ENCODE data around the gene C14orf93. TPM values are rescaled to one million over a fixed set of nuclear protein-coding genes. Genes with fewer than 3 reads are reported as not detected.

C14orf93 gene
- total RNA-seq, 1 experiment from 2014 or later = 8.2 TPM

DNA sequence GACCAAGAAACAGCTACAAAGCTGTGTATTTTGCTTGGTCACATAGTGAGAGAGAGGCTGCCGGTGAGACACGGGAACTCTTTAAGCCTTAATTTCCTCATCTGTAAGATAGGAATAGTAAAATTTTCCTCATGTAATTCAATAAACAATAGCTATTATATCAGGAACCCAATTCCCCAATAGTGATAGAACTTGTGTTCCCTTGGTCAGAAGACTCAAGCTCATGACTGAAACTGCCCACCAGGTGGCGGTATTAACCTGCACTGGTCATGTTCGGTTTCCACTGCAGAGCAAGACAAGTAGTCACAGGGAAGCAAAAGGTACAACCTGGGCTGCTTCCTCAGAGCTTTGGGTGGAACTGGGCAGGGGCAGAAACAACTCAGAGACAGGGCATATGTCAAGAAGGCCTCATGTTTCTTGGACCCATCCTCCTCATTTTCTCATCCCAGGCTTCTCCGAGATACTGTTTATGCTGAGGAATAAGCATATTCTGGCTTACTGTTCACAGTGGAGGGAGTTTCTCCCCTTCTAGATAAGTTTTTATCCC lies 23.4 kb downstream of the C14orf93 start:
- Mint-ChIP-seq H3K4me3 (no peak overlapping the region), H3K9me3 (peaks cover 0 to 12% of the 10 kb centered on the region in 2 experiments; a peak in 2 of 5 replicates), H3K27me3 (ENCODE audit: low read depth) (no peaks in the 10 kb centered on the region; the same call in 1 of the 2 replicates), H3K36me3 (ENCODE audit: insufficient read depth in 1 of 3, low read depth in 3 of 3) (peaks cover 5 to 24% (median 10%) of the 10 kb centered on the region in 3 experiments; a peak in 6 of 7 replicates), H3K27ac (no peak overlapping the region), H3K4me1 (no peaks in the 10 kb centered on the region; a peak in 1 of 4 replicates)
- peak; percentile 85 for DNase-seq
- Histone ChIP-seq H2BK120ac (ENCODE audit: low read depth, low read length, poor library complexity, severe bottlenecking) (no peak overlapping the region), H3K27ac (ENCODE audit: insufficient read length, low read depth, low read length) (no peak overlapping the region), H3K9ac (ENCODE audit: extremely low read depth, insufficient read length, low read length) (no peak overlapping the region), H2BK15ac (ENCODE audit: low read depth, low read length) (no peak overlapping the region), H3T11ph (ENCODE audit: low read length) (no peak overlapping the region), H3K23me2 (ENCODE audit: insufficient read length, low read depth, low read length, poor library complexity, severe bottlenecking) (peaks cover 7% of the 10 kb centered on the region), H4K20me1 (ENCODE audit: control insufficient read depth, insufficient read depth, insufficient read length) (peaks cover 3% of the 10 kb centered on the region), H3K4me2 (ENCODE audit: insufficient read depth, insufficient read length, low read length) (no peak overlapping the region), H3K27me3 (ENCODE audit: insufficient read depth, low read length) (no peaks in the 10 kb centered on the region), H3K14ac (ENCODE audit: insufficient read depth, low read length) (no peak overlapping the region), H2BK20ac (ENCODE audit: low read depth, low read length, poor library complexity, severe bottlenecking) (no peak overlapping the region), H2AK5ac (ENCODE audit: insufficient read length, low read length) (no peak overlapping the region), H2BK12ac (ENCODE audit: insufficient read length, low read depth, low read length) (no peak overlapping the region), H4K8ac (replicated peaks; ENCODE audit: insufficient read length, low read depth, low read length) (no peak overlapping the region), H3K56ac (ENCODE audit: insufficient read length, low read depth, low read length) (no peak overlapping the region), H3K4ac (ENCODE audit: low read depth, low read length) (no peak overlapping the region), H3K4me1 (ENCODE audit: insufficient read depth, low read length) (no peaks in the 10 kb centered on the region; the same call in 1 of the 2 replicates), H3K18ac (ENCODE audit: insufficient read length, low read depth, low read length) (no peak overlapping the region), H4K5ac (ENCODE audit: insufficient read length, low read depth, low read length) (no peak overlapping the region), H3K79me2 (ENCODE audit: insufficient read depth, low read length) (no peaks in the 10 kb centered on the region), H4K91ac (ENCODE audit: insufficient read length, low read depth, low read length) (no peak overlapping the region), H3K23ac (ENCODE audit: insufficient read length, low read depth, low read length) (no peak overlapping the region), H2BK5ac (ENCODE audit: insufficient read length, low read length) (no peak overlapping the region), H3K9me3 (ENCODE audit: control insufficient read depth, low read depth, low read length) (no peaks in the 10 kb centered on the region), H3K79me1 (ENCODE audit: insufficient read depth, low read depth, low read length, poor library complexity, severe bottlenecking) (no peaks in the 10 kb centered on the region), H2AFZ (ENCODE audit: low read length) (no peak overlapping the region)
- no CpG with 5 or more reads among the region's 5 CpGs for WGBS (ENCODE audit: extremely low coverage, insufficient read length, low lambda C conversion rate)
- TF ChIP-seq CTCF (conservative IDR thresholded peaks at IDR 0.05) = peak; percentile 94

Measured in H9 (cell line).